HG02610 (cell line): ENCODE measurements around the gene CD8B.

ENCODE experiments used
- ATAC-seq: cut with Tn5 transposase; IDR thresholded peaks from one replicate; pipeline ENCODE4 v1.9.1; 2021; ENCODE audit warnings: mild to moderate bottlenecking, moderate library complexity; ENCODE audit not compliant: unreplicated experiment

The CD8B gene

GRCh38 chr2:86806059-86806857 is 55.4 kb downstream of the CD8B start:
- no peak for ATAC-seq

DNA sequence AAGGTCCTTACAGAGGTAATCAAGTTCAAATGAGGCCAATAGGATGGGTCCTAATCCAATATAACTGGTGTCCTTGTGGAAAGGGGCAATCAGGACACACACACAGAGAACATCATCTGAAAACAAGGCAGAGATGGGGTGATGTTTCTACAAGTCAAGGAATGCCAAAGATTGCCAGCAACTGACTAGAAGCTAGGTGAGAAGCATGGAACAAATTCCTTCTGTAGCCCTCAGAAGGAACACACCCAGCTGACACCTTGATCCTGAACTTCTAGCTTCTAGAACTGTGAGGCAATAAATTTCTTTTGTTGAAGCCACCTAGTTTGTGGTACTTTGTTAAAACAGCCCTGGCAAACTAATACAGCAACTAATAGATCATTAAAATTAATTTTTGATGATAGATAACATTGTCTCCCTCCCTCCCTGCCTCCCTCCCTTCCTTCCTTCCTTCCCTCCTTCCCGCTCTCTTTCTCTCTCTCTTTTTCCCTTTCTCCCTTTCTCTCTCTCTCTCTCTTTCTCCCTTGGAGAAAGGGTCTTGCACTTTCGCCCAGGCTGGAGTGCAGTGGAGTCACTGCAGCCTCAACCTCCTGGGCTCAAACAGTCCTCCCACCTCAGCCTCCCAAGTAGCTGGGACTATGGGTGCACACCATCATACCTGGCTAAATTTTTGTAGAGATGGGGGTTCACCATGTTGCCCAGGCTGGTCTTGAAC is 60.7 kb downstream of the CD8B start:
- ATAC-seq: no peak

DNA sequence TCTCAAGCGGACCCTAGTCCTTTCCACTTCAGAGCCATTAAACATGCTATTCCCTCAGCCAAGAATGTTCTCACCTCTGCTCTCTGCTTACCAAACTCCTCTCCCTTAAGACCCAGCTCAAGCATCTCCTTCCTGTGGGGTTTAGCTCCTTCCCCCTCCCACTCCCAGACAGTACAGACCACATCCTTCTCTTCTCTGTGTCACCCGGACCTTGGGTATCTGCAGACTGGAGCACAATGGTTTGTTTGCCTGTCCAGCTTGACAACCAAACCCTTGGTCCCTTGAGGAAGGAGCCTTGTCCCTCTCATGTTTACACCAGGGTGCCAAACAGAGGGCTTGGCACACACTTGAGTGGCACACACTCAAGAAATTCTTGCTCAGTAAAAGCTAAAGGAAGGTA is 66.8 kb downstream of the CD8B start:
- no peak for ATAC-seq

DNA sequence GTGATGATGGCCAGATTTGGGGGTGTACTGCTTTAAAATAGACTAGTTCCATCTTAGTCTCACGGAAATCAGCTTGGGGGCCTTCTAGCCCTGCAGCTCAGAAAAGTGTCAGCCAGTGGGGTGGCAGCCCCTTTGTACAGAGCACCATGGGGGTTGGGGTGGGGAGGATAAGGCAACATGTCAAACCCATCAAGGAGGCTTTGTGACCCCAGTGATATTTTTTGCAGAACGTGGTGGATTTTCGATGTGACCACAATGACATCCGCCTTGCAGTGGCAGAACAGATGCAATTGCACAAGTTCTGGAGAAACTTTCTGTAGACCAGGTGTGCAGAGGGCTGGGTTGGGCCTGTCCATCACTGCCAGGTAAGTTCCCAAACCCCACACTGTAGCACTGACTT is 67.9 kb downstream of the CD8B start:
- no peak for ATAC-seq

GRCh38 chr2:86791573-86791972 is 70.1 kb downstream of the CD8B start:
- ATAC-seq: no peak

- ATAC-seq: no peak
Measured at GRCh38 chr2:86790676-86791572, 70.8 kb downstream of the CD8B start, which contains the start of gene CD8A. CD8A (minus strand) TSS chr2:86790913; CDS start chr2:86790825, 88 bp downstream.

GRCh38 chr2:86790134-86790675 is 71.5 kb downstream of the CD8B start:
- ATAC-seq: no peak

DNA sequence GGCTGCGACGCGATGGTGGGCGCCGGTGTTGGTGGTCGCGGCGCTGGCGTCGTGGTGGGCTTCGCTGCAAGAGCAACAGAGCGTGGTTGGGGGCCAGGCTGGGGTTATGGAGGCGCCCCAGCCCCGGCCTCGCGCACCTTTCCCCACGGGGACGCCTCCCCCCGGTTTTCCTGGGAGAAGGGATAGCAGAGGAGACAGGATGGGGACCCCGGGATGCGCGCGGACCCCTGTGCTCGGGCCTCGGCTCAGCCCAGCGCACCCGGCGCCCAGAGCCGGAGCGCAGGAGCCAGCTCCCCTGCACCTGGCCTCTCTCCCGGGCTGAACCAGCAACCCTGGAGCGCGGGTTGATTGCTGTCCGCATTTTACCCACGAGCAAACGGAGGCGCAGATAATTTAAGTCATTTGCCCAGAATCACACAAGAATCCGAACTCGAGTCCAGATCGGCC is 72.0 kb downstream of the CD8B start:
- no peak for ATAC-seq

DNA sequence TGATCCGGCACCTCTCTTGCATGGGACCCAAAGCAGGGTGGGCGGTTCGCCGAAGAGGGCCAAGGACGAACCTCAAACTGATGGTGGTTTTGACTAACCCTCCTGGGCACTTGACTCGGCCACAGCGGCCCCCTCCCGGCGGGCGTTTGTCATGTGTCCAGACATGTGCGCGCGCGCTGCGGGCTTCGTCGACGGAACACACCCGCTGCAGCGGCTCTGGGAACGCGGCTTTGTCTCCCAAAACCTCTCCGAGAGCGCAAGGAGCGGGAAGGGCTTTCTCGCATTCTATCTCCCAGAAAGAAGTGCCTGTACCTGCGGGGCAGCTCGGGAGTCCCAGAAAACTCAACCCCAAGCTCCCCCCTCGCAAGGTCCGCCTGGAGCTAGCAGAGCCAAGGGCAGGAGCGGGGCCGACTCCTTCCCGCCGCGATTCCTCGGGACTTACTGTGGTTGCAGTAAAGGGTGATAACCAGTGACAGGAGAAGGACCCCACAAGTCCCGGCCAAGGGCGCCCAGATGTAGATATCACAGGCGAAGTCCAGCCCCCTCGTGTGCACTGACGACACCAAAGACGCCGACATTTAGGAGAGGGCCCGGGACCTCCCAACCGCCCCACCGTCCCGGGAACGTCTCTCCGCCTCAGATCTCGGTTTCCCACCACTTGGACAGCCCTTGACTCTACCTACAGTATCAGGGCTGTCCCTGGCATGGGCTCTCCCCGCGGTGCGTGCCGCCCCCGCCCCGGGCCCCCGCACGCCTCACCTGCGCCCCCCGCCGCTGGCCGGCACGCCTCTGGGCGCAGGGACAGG is 72.6 kb downstream of the CD8B start:
- no peak for ATAC-seq

DNA sequence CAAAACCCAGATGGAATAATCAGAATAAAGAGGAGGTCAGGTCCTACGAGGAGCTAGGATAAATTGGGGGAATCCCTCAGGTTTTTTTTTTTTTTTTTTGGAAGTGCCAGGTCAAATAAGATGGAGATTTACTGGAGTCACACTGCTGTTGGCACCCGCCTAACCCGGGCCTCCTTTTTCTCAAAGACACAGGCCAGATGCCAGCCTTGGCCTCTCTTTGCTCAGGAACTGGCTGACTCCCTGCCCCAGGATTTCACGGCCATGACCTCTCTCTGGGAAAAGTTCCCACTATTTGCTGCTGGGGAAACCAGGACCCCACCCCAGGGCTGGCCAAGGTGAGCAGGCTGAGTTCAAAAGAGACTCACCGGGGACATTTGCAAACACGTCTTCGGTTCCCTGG is 73.5 kb downstream of the CD8B start:
- no peak for ATAC-seq

GRCh38 chr2:86787736-86788135 is 74.0 kb downstream of the CD8B start:
- ATAC-seq: no peak

DNA sequence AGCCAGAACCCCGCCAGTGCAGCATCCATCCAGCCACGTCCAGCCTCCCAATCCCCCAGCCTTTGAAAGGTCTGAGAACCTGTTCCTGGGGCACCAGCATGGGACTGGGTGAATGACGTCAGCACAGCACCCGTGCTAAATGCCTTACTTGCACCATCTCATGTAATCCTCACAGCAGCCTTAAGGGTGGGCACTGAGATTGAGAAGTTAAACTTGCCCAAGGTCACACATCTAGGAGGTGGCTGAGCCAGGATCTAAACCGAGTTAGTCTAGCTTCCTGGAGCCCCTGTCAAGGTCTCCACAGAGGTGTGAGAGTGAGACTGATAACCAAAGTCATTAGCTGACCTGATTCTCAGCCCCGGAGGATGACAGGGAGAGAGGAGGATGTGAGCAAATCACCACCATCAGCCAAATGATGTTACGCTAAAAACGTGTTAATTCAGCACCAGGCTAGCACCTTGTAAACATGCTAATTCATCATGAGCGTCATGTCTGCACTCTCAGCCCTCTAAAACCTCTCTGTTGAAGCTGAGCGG is 75.6 kb downstream of the CD8B start:
- ATAC-seq: no peak

- ATAC-seq: no peak
Measured at GRCh38 chr2:86785456-86785855, 76.2 kb downstream of the CD8B start.

DNA sequence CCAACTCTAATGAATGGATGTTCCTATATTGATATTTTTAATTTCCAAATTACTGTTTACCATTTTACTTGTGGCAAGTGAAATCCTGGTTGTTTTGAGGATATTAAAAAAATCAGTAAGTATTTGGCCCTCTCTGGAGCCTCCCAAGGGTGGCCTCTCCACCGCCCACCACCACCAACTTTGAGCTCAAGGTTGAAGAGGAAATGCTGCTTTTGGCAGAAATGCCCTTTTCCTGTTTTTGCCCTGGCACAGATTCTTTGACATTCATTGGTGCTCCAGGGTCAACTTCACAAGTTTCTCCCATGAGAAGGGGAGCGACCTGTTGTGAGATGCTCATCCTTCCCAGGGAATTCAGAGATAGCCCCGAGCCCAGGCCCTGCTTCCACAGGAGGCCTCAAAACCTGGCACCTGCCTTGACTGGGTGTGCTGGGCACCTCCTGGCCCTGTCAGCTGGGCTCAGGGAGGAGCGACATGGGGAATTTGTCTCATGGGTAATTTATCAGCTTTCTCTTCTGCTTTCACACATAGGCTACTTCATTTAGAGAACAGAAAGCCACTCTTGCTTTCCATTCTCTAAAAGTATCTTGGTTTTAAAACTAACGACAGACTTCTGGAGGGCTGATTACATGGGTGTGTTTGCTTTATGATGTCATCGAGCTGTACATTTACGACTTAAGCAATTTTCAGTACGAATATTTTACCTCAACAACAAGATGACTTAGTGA is 77.9 kb downstream of the CD8B start:
- peak; percentile 96 for ATAC-seq

DNA sequence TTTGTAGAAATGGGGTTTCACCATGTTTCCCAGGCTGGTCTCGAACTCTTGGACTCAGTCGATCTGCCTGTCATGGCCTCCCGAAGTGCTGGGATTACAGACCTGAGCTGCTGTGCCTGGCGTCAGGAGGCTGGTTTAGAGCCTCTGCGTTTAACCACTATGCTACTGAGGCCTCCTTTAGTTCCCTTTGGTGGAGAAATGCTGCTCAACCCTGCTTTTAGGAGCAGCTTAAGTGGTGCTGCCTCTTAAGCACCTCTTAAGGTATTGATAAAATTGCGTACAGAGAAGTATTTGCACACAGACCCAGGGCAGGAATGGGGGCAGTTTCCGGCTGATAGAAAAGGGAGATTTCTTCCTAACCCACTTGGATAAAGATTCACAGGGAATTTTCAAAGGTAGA is 78.9 kb downstream of the CD8B start:
- ATAC-seq: no peak

- ATAC-seq: no peak
Measured at GRCh38 chr2:86781363-86781762, 80.3 kb downstream of the CD8B start.

- no peak for ATAC-seq
Measured at GRCh38 chr2:86779971-86780370, 81.7 kb downstream of the CD8B start.

DNA sequence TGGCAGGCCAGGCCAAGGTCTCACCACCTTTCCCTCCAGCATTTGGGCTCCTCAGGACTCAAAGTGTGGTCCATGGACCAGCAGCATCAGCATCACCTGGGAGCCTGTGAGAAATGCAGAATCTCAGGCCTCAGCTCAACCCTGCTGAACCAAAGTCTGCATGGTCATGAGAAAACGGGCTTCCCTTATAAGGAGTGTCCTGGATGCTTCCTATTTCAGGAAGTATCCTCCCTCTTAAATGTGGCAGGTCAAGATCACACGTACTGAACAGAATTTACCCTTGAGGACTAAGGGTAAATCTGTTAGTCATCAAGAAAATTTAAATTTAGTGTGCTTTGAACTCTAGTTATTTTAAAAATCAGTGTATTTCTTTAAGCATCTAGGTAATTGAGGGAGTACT is 82.7 kb downstream of the CD8B start:
- ATAC-seq: no peak

DNA sequence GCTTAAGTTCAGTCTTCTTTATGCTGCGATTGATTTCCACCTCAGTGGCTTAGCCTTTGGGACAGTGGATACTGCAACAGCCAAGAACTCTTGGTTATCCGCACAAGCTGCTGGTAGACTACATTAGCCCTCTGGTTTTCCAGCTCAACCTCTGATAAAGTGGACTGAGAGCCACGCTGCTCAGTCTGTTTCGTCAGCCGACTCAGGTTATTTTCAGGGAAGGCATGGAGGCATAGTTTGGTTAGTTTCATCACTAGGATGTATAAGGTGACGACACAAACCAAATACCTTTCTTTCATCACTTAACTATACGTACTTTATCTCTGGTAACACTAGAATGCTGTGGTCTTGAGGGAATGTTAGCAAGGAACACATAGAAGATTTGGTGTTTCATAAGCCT is 85.2 kb downstream of the CD8B start:
- no peak for ATAC-seq
